A549 (cell line): ENCODE measurements around the gene OR8A1. TPM values are rescaled to one million over a fixed set of nuclear protein-coding genes. Genes with fewer than 3 reads are reported as not detected.

Experiments used
- ATAC-seq, 2 experiments: fragments of 200-7000 bp in 1 of 2; fragments of >200 bp in 1 of 2; cut with Nextera tagmentation in 1 of 2; cut with Tn5 transposase in 1 of 2; 3 replicates each; pipeline versions ENCODE4 v1.8.0 to v1.9.1; 2018 to 2020; ENCODE audit warnings: mild to moderate bottlenecking in 1 of 2, moderate library complexity in 1 of 2
- CTCF ChIA-PET: fragments of 300-600 bp; sonication (Branson Sonifier 250); formaldehyde crosslinking; extraction: SDS; loops from one replicate; lab custom pipeline; 2021; ENCODE audit warnings: antibody characterized with exemption, inconsistent platforms; lab: Yijun Ruan, JAX
- POLR2A ChIA-PET: fragments of 350-600 bp; formaldehyde crosslinking; extraction: SDS; loops from one replicate; lab custom pipeline; 2021; ENCODE audit warnings: antibody characterized with exemption, inconsistent platforms; lab: Yijun Ruan, JAX
- DNase-seq, 2 experiments: peaks; one replicate each; pipeline versions ENCODE4 v3.0.0 to v3.0.0-alpha.2; 2011 to 2016; ENCODE audit warnings: low read depth in 1 of 2, low spot score in 1 of 2
- FAIRE-seq: peaks from 2 replicates; lab custom pipeline; 2011; peaks lifted over from hg19 to GRCh38; lab: Jason Lieb, UNC
- H3K27ac ChIP-seq, 2 experiments: fragments of >200 bp; sonication (Bioruptor Twin); formaldehyde crosslinking; 3 replicates each; pipeline ENCODE4 v1.5.1; 2016 to 2017
- H3K4me1 ChIP-seq: fragments of >200 bp; sonication (Bioruptor Twin); formaldehyde crosslinking; 3 replicates; pipeline ENCODE4 v1.6.1; 2016
- H3K4me2 ChIP-seq: fragments of >200 bp; sonication (Bioruptor Twin); formaldehyde crosslinking; 3 replicates; pipeline ENCODE4 v1.6.1; 2016
- H3K4me3 ChIP-seq: fragments of >200 bp; sonication (Bioruptor Twin); formaldehyde crosslinking; 3 replicates; pipeline ENCODE4 v1.5.1; 2016
- H3K9me3 ChIP-seq: fragments of >200 bp; sonication (Bioruptor Twin); formaldehyde crosslinking; 3 replicates; pipeline ENCODE4 v1.6.1; 2016
- BCL3 ChIP-seq: fragments of >200 bp; sonication (Bioruptor Twin); formaldehyde crosslinking; IDR thresholded peaks from 3 replicates; pipeline ENCODE4 v1.6.1; 2016
- CBX2 ChIP-seq: fragments of 200-600 bp; sonication (generic); IDR thresholded peaks from 2 replicates; pipeline ENCODE4 v1.6.1; 2016; ENCODE audit warnings: low read depth, mild to moderate bottlenecking, borderline replicate concordance
- CBX8 ChIP-seq: fragments of 200-600 bp; sonication (generic); IDR thresholded peaks from 2 replicates; pipeline ENCODE4 v1.6.1; 2016
- CHD2 ChIP-seq: fragments of 150-350 bp; IDR thresholded peaks from 2 replicates; pipeline ENCODE4 v1.6.1; 2014; ENCODE audit warnings: low read length; ENCODE audit not compliant: partially characterized antibody
- CHD4 ChIP-seq: fragments of 200-600 bp; sonication (generic); IDR thresholded peaks from 2 replicates; pipeline ENCODE4 v1.6.1; 2016; ENCODE audit warnings: antibody characterized with exemption, mild to moderate bottlenecking, borderline replicate concordance
- E2F6 ChIP-seq: IDR thresholded peaks from 2 replicates; pipeline ENCODE4 v1.6.1; 2012; ENCODE audit warnings: low read depth, borderline replicate concordance
- FOSL2 ChIP-seq, 2 experiments: fragments of 450-650 bp in 1 of 2; fragments of >200 bp in 1 of 2; sonication (Bioruptor Twin) in 1 of 2; formaldehyde crosslinking; IDR thresholded peaks; 2 replicates each; pipeline versions ENCODE4 v1.5.0 to v1.6.1; 2016 to 2020; ENCODE audit warnings: mild to moderate bottlenecking in 1 of 2, moderate library complexity in 1 of 2
- FOXS1 ChIP-seq: fragments of 250-450 bp; sonication (Bioruptor Pico); IDR thresholded peaks from 2 replicates; pipeline ENCODE4 v1.5.0; 2020; ENCODE audit warnings: mild to moderate bottlenecking, moderate library complexity
- HDAC2 ChIP-seq: fragments of 200-600 bp; sonication (generic); IDR thresholded peaks from 2 replicates; pipeline ENCODE4 v1.6.1; 2016
- JUN ChIP-seq, 2 experiments: fragments of >200 bp; sonication (Bioruptor Twin); formaldehyde crosslinking; IDR thresholded peaks; 2 replicates in 1 of 2; 3 replicates in 1 of 2; pipeline ENCODE4 v1.6.1; 2016 to 2017
- JUNB ChIP-seq: fragments of >200 bp; sonication (Bioruptor Twin); formaldehyde crosslinking; IDR thresholded peaks from 2 replicates; pipeline ENCODE4 v1.6.1; 2016
- KDM1A ChIP-seq: fragments of 200-600 bp; sonication (generic); IDR thresholded peaks from 2 replicates; pipeline ENCODE4 v1.6.1; 2016; ENCODE audit warnings: low read depth, mild to moderate bottlenecking
- MAFK ChIP-seq: fragments of 450-650 bp; IDR thresholded peaks from 2 replicates; pipeline ENCODE4 v1.6.1; 2014; ENCODE audit not compliant: partially characterized antibody
- MAZ ChIP-seq: fragments of 150-350 bp; IDR thresholded peaks from 2 replicates; pipeline ENCODE4 v1.6.1; 2014; ENCODE audit warnings: antibody characterized with exemption, low read depth, low read length, borderline replicate concordance
- NFE2L2 ChIP-seq: fragments of 150-350 bp; conservative IDR thresholded peaks from 2 replicates; pipeline ENCODE4 v1.6.1; 2014; ENCODE audit warnings: low read length
- NR3C1 ChIP-seq: fragments of >200 bp; sonication (Bioruptor Twin); formaldehyde crosslinking; IDR thresholded peaks from 3 replicates; pipeline ENCODE4 v1.6.1; 2017
- PBX3 ChIP-seq: IDR thresholded peaks from 2 replicates; pipeline ENCODE4 v1.6.1; 2012
- PHF8 ChIP-seq: fragments of 200-600 bp; sonication (generic); IDR thresholded peaks from 2 replicates; pipeline ENCODE4 v1.6.1; 2016; ENCODE audit warnings: low read depth, mild to moderate bottlenecking, antibody characterized with exemption, moderate library complexity, borderline replicate concordance
- POLR2AphosphoS2 ChIP-seq: conservative IDR thresholded peaks from 2 replicates; pipeline ENCODE4 v1.6.1; 2012; ENCODE audit warnings: low read length, improper control_type of control experiment, inconsistent platforms
- RAD21 ChIP-seq, 2 experiments: fragments of >200 bp in 1 of 2; sonication (Bioruptor Twin) in 1 of 2; formaldehyde crosslinking in 1 of 2; IDR thresholded peaks in 1 of 2; conservative IDR thresholded peaks in 1 of 2; 2 replicates in 1 of 2; 3 replicates in 1 of 2; pipeline ENCODE4 v1.6.1; 2012 to 2018; ENCODE audit warnings: inconsistent platforms in 1 of 2
- RCOR1 ChIP-seq: fragments of 150-350 bp; IDR thresholded peaks from 2 replicates; pipeline ENCODE4 v1.6.1; 2014; ENCODE audit warnings: antibody characterized with exemption, low read length, low read depth
- SREBF2 ChIP-seq: fragments of 450-650 bp; IDR thresholded peaks from 2 replicates; pipeline ENCODE4 v1.6.1; 2014; ENCODE audit warnings: mild to moderate bottlenecking, moderate library complexity
- ZSCAN20 ChIP-seq: fragments of 250-450 bp; sonication (Bioruptor Pico); IDR thresholded peaks from 2 replicates; pipeline ENCODE4 v1.8.0; 2022; ENCODE audit warnings: mild to moderate bottlenecking, moderate library complexity
- whole genome bisulfite sequencing: methylation state at CpG from one replicate; pipeline ENCODE4 v1.1.6; 2017; ENCODE audit errors: missing lambda C conversion rate; 5-methylcytosine and 5-hydroxymethylcytosine counted together
- polyA plus RNA-seq, 4 experiments: library from polyadenylated mRNA; depleted of rRNA in 3 of 4; stranded (reverse); fragments of >200 nt; fragmentation: RNase III in 1 of 4; extraction: RNeasy Plus Mini Kit Qiagen cat#74134 plus additional on column Dnase treatment in 1 of 4; gene quantifications; 2 replicates in 3 of 4; 3 replicates in 1 of 4; pipeline ENCODE4 v1.2.3, GENCODE V29; 2011 to 2017
- TF ChIP-seq, protein P1 (sequence below): fragments of >200 bp; sonication (Bioruptor Twin); formaldehyde crosslinking; IDR thresholded peaks from 2 replicates; pipeline ENCODE4 v1.6.1; 2016

Gene OR8A1
- polyA plus RNA-seq, 2 of the 4 experiments (the other 2 are of a cell fraction), result not detected

DNA sequence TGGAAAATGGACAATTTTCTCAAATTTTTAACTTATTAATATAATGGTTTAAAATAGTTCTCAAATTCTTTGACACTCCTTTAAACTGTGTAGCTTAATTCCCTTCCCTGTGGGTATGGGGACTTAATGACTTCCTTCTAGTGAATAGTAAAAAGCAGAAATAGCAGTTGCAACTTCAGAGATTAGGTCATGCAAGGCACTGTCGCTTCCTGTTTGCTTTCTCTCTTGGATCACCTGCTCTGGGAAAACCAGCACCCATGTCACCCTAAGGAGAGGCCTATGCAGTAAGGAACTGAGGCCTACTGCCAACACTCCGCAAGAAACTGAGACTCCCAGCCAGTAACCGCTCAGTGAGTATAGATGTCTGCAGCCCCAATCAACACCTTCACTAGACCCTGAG, 35.9 kb downstream of the OR8A1 start:
- no peak for ATAC-seq

GRCh38 chr11:124608147-124608546, 38.4 kb downstream of the OR8A1 start:
- DNase-seq, result no peak
- no peaks in the 10 kb centered on the region for H3K9me3 ChIP-seq
- no peak for FAIRE-seq
- no peak for ATAC-seq
- H3K4me3 ChIP-seq, result no peak overlapping the region
- no peaks in the 10 kb centered on the region for H3K4me1 ChIP-seq
- TF ChIP-seq ZSCAN20 (CRISPR knock-in tag) (no peak), FOXS1 (no peak), BCL3 (no peak), JUN (IDR thresholded peaks at IDR 0.05) (no peak), MAFK (peak; percentile 95)
- H3K4me2 ChIP-seq, result no peak overlapping the region
- POLR2A ChIA-PET, result interaction anchor here (0.7 kb wide), 1 partner anchor 546 kb away, joined by 6 read pairs; no protein-coding TSS in a partner anchor
- no peak overlapping the region for H3K27ac ChIP-seq
- CTCF ChIA-PET, result interaction anchor here (1.2 kb wide), 1 partner anchor 192 kb away, joined by 3 read pairs; no protein-coding TSS in a partner anchor

More for the DNA sequence above, 35.9 kb downstream of the OR8A1 start:
- CTCF ChIA-PET, result no interaction called here
- no peak for FAIRE-seq
- no peak for TF ChIP-seq NFE2L2
- TF ChIP-seq MAZ, result no peak
- TF ChIP-seq PBX3, result no peak
- TF ChIP-seq ZSCAN20 (CRISPR knock-in tag), result no peak
- no peak for TF ChIP-seq RAD21 (conservative IDR thresholded peaks at IDR 0.05 in 1 of 2, IDR thresholded peaks at IDR 0.05 in 1 of 2)
- TF ChIP-seq CHD2, result no peak
- no peak for TF ChIP-seq NR3C1
- no peak for TF ChIP-seq CBX8
- no peak for TF ChIP-seq MAFK
- TF ChIP-seq HDAC2, result no peak
- no peak for TF ChIP-seq SREBF2
- TF ChIP-seq, all 56 proteins: peak for 0
- Histone ChIP-seq H3K9me3 (no peaks in the 10 kb centered on the region), H3K4me2 (no peak overlapping the region), H3K4me3 (no peak overlapping the region), H3K27ac (no peak overlapping the region), H3K4me1 (no peaks in the 10 kb centered on the region)
- POLR2A ChIA-PET, result no interaction called here
- DNase-seq, result no peak
- WGBS, result 77% methylated on average over 3 of the region's 3 CpGs

DNA sequence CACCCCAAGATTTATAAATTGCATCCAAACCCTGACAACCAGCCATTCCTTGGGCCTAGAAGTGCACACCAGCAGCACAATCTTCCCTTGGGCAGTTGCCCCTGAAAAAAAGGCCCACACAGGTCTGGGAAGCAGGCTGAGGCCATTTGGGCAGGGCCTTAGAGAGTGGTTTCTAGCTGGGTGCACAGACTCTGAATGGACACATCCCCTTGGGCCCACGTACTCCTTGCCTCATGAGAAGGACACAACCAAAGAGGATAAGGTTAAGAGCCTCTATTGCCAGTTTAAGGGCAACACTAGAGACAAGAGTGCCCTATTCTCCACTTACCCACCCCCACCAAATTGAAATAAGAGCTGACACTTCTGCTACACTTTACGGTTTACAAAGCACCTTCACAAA, 40.5 kb downstream of the OR8A1 start:
- Histone ChIP-seq H3K27ac (no peak overlapping the region), H3K4me2 (no peak overlapping the region), H3K9me3 (no peaks in the 10 kb centered on the region)
- DNase-seq, result no peak
- POLR2A ChIA-PET, result no interaction called here
- TF ChIP-seq JUNB (no peak), CHD4 (no peak), FOSL2 (IDR thresholded peaks at IDR 0.05) (no peak), FOSL2 (CRISPR knock-in tag; IDR thresholded peaks at IDR 0.05) (no peak), KDM1A (no peak), POLR2AphosphoS2 (no peak), CBX2 (no peak), PHF8 (no peak), PBX3 (no peak), CBX8 (no peak), RCOR1 (no peak), E2F6 (no peak)
- TF ChIP-seq, protein P1, sequence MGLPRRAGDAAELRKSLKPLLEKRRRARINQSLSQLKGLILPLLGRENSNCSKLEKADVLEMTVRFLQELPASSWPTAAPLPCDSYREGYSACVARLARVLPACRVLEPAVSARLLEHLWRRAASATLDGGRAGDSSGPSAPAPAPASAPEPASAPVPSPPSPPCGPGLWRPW, result no peak
- TF ChIP-seq, all 56 proteins: peak for 0
- no peak overlapping the region for H3K4me3 ChIP-seq
- H3K4me1 ChIP-seq, result no peaks in the 10 kb centered on the region
- ATAC-seq, result no peak
- 39% methylated on average over 2 of the region's 2 CpGs for WGBS
- no peak for FAIRE-seq
- CTCF ChIA-PET, result interaction anchor here (0.6 kb wide), 1 partner anchor 19 kb away, joined by 3 read pairs; no protein-coding TSS in a partner anchor
